Tibial nerve (tissue), 4 donors: ENCODE measurements around the gene SLC39A11.

Source experiments
- EP300 ChIP-seq, 2 donors: sonication (generic); formaldehyde crosslinking; IDR thresholded peaks; one replicate each; pipeline ENCODE4 v1.6.1; 2017; ENCODE audit warnings: antibody characterized with exemption in 2 of 2, mild to moderate bottlenecking in 1 of 2
- POLR2A ChIP-seq, 2 donors: fragments of 450-650 bp; IDR thresholded peaks; one replicate each; pipeline ENCODE4 v1.6.1; 2017; ENCODE audit warnings: antibody characterized with exemption in 2 of 2, mild to moderate bottlenecking in 2 of 2, moderate library complexity in 2 of 2
- TF ChIP-seq, protein P1 (sequence below), 5 experiments: fragments of 200-600 bp in 3 of 5; fragments of 450-650 bp in 2 of 5; sonication (generic) in 3 of 5; IDR thresholded peaks; one replicate each; pipeline ENCODE4 v1.5.1; 2016 to 2019; ENCODE audit warnings: antibody characterized with exemption in 5 of 5, mild to moderate bottlenecking in 3 of 5, moderate library complexity in 2 of 5

DNA sequence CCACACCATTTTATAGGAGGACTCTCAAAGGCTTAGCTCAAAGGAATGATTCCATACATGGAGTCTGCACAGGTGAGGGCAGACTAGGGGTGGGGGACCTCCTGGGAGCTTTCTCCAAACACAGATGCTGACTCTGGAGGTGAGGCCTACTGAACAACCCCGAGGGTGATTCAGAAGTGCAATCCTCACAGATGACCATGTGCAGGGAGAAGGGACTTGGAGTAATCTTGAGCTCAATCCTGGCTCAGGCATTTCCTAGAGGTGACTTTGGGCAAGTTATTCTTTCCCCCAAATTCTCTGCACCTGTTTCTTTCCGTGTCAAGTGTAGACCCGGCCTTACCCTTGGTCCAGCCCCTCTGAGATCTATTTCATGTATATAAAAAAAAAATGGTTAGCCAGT, 401.5 kb downstream of the SLC39A11 start:
- TF ChIP-seq EP300 (IDR thresholded peaks at IDR 0.05): no peak
- TF ChIP-seq, protein P1, sequence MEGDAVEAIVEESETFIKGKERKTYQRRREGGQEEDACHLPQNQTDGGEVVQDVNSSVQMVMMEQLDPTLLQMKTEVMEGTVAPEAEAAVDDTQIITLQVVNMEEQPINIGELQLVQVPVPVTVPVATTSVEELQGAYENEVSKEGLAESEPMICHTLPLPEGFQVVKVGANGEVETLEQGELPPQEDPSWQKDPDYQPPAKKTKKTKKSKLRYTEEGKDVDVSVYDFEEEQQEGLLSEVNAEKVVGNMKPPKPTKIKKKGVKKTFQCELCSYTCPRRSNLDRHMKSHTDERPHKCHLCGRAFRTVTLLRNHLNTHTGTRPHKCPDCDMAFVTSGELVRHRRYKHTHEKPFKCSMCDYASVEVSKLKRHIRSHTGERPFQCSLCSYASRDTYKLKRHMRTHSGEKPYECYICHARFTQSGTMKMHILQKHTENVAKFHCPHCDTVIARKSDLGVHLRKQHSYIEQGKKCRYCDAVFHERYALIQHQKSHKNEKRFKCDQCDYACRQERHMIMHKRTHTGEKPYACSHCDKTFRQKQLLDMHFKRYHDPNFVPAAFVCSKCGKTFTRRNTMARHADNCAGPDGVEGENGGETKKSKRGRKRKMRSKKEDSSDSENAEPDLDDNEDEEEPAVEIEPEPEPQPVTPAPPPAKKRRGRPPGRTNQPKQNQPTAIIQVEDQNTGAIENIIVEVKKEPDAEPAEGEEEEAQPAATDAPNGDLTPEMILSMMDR (IDR thresholded peaks at IDR 0.05): no peak
- TF ChIP-seq POLR2A (IDR thresholded peaks at IDR 0.05): no peak
